ENCODE results near the gene RSPH9. TPM values are rescaled to one million over a fixed set of nuclear protein-coding genes. Genes with fewer than 3 reads are reported as not detected.

Gene RSPH9
- total RNA-seq, 1 experiment from 2014 or later, result 0.28 TPM

DNA sequence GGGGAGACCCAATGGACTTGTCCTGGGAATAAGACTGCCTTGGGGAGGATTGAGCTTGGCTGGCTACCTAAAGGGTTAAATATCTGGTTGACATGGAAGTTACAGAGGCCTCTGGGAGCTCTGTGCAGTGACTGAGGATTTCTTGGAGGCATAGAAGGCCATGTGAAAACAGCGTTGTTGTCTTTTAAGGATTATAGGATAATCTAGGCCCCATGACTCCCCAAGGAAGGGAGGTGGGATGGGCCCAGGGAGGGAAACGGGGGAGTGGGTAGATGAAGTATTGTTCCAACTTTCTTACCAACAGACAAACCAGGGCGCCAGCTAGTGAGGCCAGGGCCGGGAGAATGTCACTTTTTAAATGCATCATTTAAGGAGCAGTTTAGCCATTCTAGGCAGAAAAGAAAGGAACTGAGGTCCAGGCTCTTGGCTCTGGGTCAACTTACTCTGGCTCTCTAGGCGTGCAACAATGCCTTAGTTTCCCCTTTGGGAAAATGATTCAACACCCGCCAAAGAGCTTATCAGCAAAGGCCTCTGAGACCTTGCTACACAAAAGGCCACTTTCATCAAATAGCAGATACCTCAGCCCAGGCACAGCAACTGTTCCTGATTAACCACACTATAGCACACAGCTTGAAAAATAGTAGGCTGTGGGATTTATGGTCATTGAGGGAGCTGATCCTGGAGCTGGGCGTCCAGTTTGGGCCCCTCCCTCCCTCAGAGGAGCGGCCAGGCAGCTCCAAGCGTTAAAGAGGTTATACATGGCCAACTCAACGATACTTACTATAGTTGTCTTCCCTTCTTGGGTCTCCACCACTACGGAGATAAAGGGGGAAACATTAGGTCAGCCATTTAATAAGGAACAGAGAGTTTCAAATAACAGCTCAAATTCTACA is 35.7 kb downstream of the RSPH9 start:
- peaks cover 6% of the 10 kb centered on the region for H3K36me3 ChIP-seq (ENCODE audit: control insufficient read depth, insufficient read depth, low read length)
- DNase-seq (ENCODE audit: low read depth, low spot score), result no peak
- ATAC-seq, result no peak
- H3K4me1 ChIP-seq (ENCODE audit: control insufficient read depth, insufficient read depth, low read length), result peaks cover 4% of the 10 kb centered on the region
- H3K9me3 ChIP-seq (ENCODE audit: control insufficient read depth, insufficient read depth, low read depth, low read length), result no peaks in the 10 kb centered on the region
- no TSS peak for BruUV-seq (replicated peaks)
- H3K27ac ChIP-seq (ENCODE audit: low read length), result no peak overlapping the region
- H3K4me3 ChIP-seq (ENCODE audit: low read depth in 2 of 2, low read length in 2 of 2), result no peak overlapping the region
- intact Hi-C loops (cut with micrococcal nuclease; ENCODE audit: unreplicated experiment), result no loop called here
- ChIA-PET CTCF (interaction anchor here (0.6 kb wide), 1 partner anchor 13 kb away, joined by 4 read pairs; no protein-coding TSS in a partner anchor), POLR2A (no interaction called here)
- no peaks in the 10 kb centered on the region for H3K27me3 ChIP-seq (ENCODE audit: control insufficient read depth, insufficient read depth, low read length)
- in situ Hi-C loops (cut with HindIII; ENCODE audit: low pct_unique_long_range_greater_than_20kb, low sequenced_read_pairs), result no loop called here
- TF ChIP-seq TCF7L2 (IDR thresholded peaks at IDR 0.05; ENCODE audit: low read depth, low read length) (no peak), CTCF (IDR thresholded peaks at IDR 0.05) (no peak), POLR2AphosphoS5 (IDR thresholded peaks at IDR 0.05; ENCODE audit: low read depth, low read length) (no peak), REST (IDR thresholded peaks at IDR 0.05; ENCODE audit: insufficient read depth in 1 of 2, low read depth in 2 of 2, low read length in 1 of 2) (no peak), SIN3A (IDR thresholded peaks at IDR 0.05; ENCODE audit: borderline replicate concordance, insufficient read depth, low read depth, low read length) (no peak)

DNA sequence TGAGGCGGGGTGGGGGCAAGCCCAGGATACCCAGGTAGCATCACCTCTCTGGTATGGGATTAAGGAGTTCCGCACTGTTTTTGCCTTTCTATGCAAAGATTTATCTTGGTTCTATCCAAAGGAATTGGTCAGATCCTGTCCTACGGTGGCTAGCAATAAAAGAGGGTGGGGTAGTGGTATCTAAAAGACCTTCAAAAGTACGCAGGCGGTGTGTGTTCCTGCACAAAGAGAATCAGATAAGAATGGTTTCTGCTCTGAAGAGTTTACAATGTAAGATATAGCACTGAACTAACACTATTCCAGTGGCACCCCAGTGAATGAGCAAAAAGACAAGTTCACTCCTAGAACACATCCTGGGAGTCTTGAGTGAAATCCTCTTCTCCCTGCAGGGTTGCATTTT is 36.5 kb downstream of the RSPH9 start:
- POLR2A ChIA-PET, result no interaction called here
- BruUV-seq (replicated peaks), result no TSS peak
- in situ Hi-C loops (cut with HindIII; ENCODE audit: low pct_unique_long_range_greater_than_20kb, low sequenced_read_pairs) (no loop called here), intact Hi-C loops (cut with micrococcal nuclease; ENCODE audit: unreplicated experiment) (no loop called here)
- CTCF ChIA-PET, result no interaction called here
- DNase-seq (ENCODE audit: low read depth, low spot score), result no peak
- H3K27ac ChIP-seq (ENCODE audit: low read length), result no peak overlapping the region
- H3K4me1 ChIP-seq (ENCODE audit: control insufficient read depth, insufficient read depth, low read length), result peaks cover 4% of the 10 kb centered on the region
- TF ChIP-seq TCF7L2 (IDR thresholded peaks at IDR 0.05; ENCODE audit: low read depth, low read length) (no peak), CTCF (IDR thresholded peaks at IDR 0.05) (no peak), REST (IDR thresholded peaks at IDR 0.05; ENCODE audit: insufficient read depth in 1 of 2, low read depth in 2 of 2, low read length in 1 of 2) (no peak), SIN3A (IDR thresholded peaks at IDR 0.05; ENCODE audit: borderline replicate concordance, insufficient read depth, low read depth, low read length) (no peak), POLR2AphosphoS5 (IDR thresholded peaks at IDR 0.05; ENCODE audit: low read depth, low read length) (no peak)
- H3K4me3 ChIP-seq (ENCODE audit: low read depth in 2 of 2, low read length in 2 of 2), result no peak overlapping the region
- H3K27me3 ChIP-seq (ENCODE audit: control insufficient read depth, insufficient read depth, low read length), result no peaks in the 10 kb centered on the region
- no peaks in the 10 kb centered on the region for H3K9me3 ChIP-seq (ENCODE audit: control insufficient read depth, insufficient read depth, low read depth, low read length)
- H3K36me3 ChIP-seq (ENCODE audit: control insufficient read depth, insufficient read depth, low read length), result peaks cover 6% of the 10 kb centered on the region
- ATAC-seq, result no peak
